ENCODE data around the gene EEIG1. TPM values are rescaled to one million over a fixed set of nuclear protein-coding genes. Genes with fewer than 3 reads are reported as not detected.

The EEIG1 gene
- total and polyA plus RNA-seq, 9 of the 15 experiments (the other 6 are each of a cell fraction or from before 2014, with no cell fraction given), result 0.17 to 16.7 (median 3.6) TPM

DNA sequence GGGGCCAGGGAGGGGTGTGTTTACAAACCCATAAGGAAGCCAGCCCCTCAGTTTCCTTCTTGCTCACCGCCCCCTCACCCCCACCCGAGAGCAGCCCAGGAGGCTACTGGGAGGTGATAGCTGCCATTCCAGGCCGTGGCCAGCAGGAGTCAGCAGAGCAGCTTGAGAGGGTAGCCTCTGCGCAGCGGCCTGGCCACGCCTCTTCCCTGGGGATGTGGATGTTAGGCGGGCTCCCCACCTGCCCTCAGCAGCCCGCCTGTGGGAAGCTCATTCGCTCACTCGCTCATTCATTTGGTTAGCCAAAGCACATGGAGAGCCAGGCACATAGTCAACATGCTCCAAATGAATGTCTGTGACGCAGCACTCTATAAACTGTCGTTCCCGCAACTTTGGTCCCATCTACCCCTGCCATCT is 37.1 kb downstream of the EEIG1 start (continued):
- TF ChIP-seq TCF7 (IDR thresholded peaks at IDR 0.05; ENCODE audit: borderline replicate concordance) (no peak), KLF13 (tag; IDR thresholded peaks at IDR 0.05; ENCODE audit: borderline replicate concordance, low read depth) (peak; percentile 80; the same call in 1 of the 2 replicates), CREBBP (IDR thresholded peaks at IDR 0.05; ENCODE audit: low read depth, low read length) (no peak), PCBP2 (IDR thresholded peaks at IDR 0.05; ENCODE audit: low read depth, low read length, poor library complexity, severe bottlenecking) (no peak), ZNF586 (CRISPR knock-in tag; conservative IDR thresholded peaks at IDR 0.05) (no peak), ZNF79 (CRISPR knock-in tag; IDR thresholded peaks at IDR 0.05; ENCODE audit: low read depth) (no peak), ZNF436 (CRISPR knock-in tag; IDR thresholded peaks at IDR 0.05) (no peak), SP1 (CRISPR knock-in tag; IDR thresholded peaks at IDR 0.05) (peak; percentile 88), EGR1 (conservative IDR thresholded peaks at IDR 0.05) (peak; percentile 84), FUS (optimal IDR thresholded peaks at IDR 0.05; ENCODE audit: low read depth, low read length) (no peak), MECOM (CRISPR knock-in tag; IDR thresholded peaks at IDR 0.05) (no peak), ZNF274 (IDR thresholded peaks at IDR 0.05; ENCODE audit: borderline replicate concordance, low read depth, low read length) (no peak), XRCC5 (IDR thresholded peaks at IDR 0.05; ENCODE audit: low read depth, low read length) (no peak), SNRNP70 (optimal IDR thresholded peaks at IDR 0.05; ENCODE audit: low read depth, low read length) (no peak), NRF1 (conservative IDR thresholded peaks at IDR 0.05 in 1 of 2, IDR thresholded peaks at IDR 0.05 in 1 of 2) (peak; percentile 74 to 79), TCFL5 (CRISPR knock-in tag; conservative IDR thresholded peaks at IDR 0.05) (no peak), ZNF263 (CRISPR knock-in tag; IDR thresholded peaks at IDR 0.05; ENCODE audit: borderline replicate concordance) (no peak; the same call in 1 of the 2 replicates), GATA2 (CRISPR knock-in tag; IDR thresholded peaks at IDR 0.05) (no peak), NFIX (CRISPR knock-in tag; IDR thresholded peaks at IDR 0.05; ENCODE audit: low read depth) (no peak), HSF4 (CRISPR knock-in tag; IDR thresholded peaks at IDR 0.05; ENCODE audit: borderline replicate concordance) (no peak), SREBF2 (CRISPR knock-in tag; IDR thresholded peaks at IDR 0.05) (no peak), ZNF146 (CRISPR knock-in tag; IDR thresholded peaks at IDR 0.05; ENCODE audit: unreplicated experiment) (no peak), CBX8 (IDR thresholded peaks at IDR 0.05; ENCODE audit: borderline replicate concordance, extremely low read depth, low read depth, low read length, poor library complexity, severe bottlenecking) (no peak), CEBPB (tag; IDR thresholded peaks at IDR 0.05) (no peak), ZNF717 (CRISPR knock-in tag; IDR thresholded peaks at IDR 0.05) (no peak)
- TF ChIP-seq, protein P1, sequence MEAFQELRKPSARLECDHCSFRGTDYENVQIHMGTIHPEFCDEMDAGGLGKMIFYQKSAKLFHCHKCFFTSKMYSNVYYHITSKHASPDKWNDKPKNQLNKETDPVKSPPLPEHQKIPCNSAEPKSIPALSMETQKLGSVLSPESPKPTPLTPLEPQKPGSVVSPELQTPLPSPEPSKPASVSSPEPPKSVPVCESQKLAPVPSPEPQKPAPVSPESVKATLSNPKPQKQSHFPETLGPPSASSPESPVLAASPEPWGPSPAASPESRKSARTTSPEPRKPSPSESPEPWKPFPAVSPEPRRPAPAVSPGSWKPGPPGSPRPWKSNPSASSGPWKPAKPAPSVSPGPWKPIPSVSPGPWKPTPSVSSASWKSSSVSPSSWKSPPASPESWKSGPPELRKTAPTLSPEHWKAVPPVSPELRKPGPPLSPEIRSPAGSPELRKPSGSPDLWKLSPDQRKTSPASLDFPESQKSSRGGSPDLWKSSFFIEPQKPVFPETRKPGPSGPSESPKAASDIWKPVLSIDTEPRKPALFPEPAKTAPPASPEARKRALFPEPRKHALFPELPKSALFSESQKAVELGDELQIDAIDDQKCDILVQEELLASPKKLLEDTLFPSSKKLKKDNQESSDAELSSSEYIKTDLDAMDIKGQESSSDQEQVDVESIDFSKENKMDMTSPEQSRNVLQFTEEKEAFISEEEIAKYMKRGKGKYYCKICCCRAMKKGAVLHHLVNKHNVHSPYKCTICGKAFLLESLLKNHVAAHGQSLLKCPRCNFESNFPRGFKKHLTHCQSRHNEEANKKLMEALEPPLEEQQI (IDR thresholded peaks at IDR 0.05), result no peak

Measured in K562 (cell line).